ENCODE data around the gene NCEH1.
"Not testable (repeated sequence)": the region's sequence is repeated elsewhere in the genome, so short reads cannot be mapped to it uniquely, and the experiment has no call there.

NCEH1 gene

GRCh38 chr3:172596394-172596706 is 114.5 kb downstream of the NCEH1 start:
- no peaks in the 10 kb centered on the region for H3K36me3 ChIP-seq (ENCODE audit: control insufficient read depth, insufficient read depth, low read length)
- WGBS, 2 experiments (ENCODE audit: insufficient coverage in 2 of 2): 60 to 74% methylated on average over 1 to 2 of the region's 2 CpGs

GRCh38 chr3:172595664-172596393 is 115.0 kb downstream of the NCEH1 start:
- H3K36me3 ChIP-seq (ENCODE audit: control insufficient read depth, insufficient read depth, low read length): no peaks in the 10 kb centered on the region
- H3K27ac ChIP-seq (ENCODE audit: low read depth, low read length, severe bottlenecking): no peak overlapping the region
- H3K4me3 ChIP-seq (ENCODE audit: extremely low read depth, insufficient read depth, low read length, poor library complexity, severe bottlenecking): no peak overlapping the region
- H3K4me1 ChIP-seq (ENCODE audit: control insufficient read depth, insufficient read depth, low read length, poor library complexity, severe bottlenecking): no peaks in the 10 kb centered on the region
- H3K9me3 ChIP-seq (ENCODE audit: control insufficient read depth, low read length): no peaks in the 10 kb centered on the region
- WGBS, 2 experiments (ENCODE audit: insufficient coverage in 2 of 2): 40 to 60% methylated on average over 2 to 4 of the region's 7 CpGs

More at GRCh38 chr3:172596394-172596706, 114.5 kb downstream of the NCEH1 start:
- Histone ChIP-seq H3K4me3 (ENCODE audit: extremely low read depth, insufficient read depth, low read length, poor library complexity, severe bottlenecking) (no peak overlapping the region), H3K27ac (ENCODE audit: low read depth, low read length, severe bottlenecking) (no peak overlapping the region), H3K9me3 (ENCODE audit: control insufficient read depth, low read length) (no peaks in the 10 kb centered on the region), H3K4me1 (ENCODE audit: control insufficient read depth, insufficient read depth, low read length, poor library complexity, severe bottlenecking) (no peaks in the 10 kb centered on the region)

- not testable (repeated sequence) for H3K36me3 ChIP-seq (ENCODE audit: control insufficient read depth, insufficient read depth, low read length); H3K27ac ChIP-seq (ENCODE audit: low read depth, low read length, severe bottlenecking); H3K4me1 ChIP-seq (ENCODE audit: control insufficient read depth, insufficient read depth, low read length, poor library complexity, severe bottlenecking); H3K9me3 ChIP-seq (ENCODE audit: control insufficient read depth, low read length); H3K4me3 ChIP-seq (ENCODE audit: extremely low read depth, insufficient read depth, low read length, poor library complexity, severe bottlenecking)
- 95 to 100% methylated on average over 3 to 9 of the region's 11 CpGs for WGBS, 2 experiments (ENCODE audit: insufficient coverage in 2 of 2)
Measured at GRCh38 chr3:172594900-172595663, 115.8 kb downstream of the NCEH1 start.

- WGBS, 2 experiments (ENCODE audit: insufficient coverage in 2 of 2): 96 to 97% methylated on average over 9 to 11 of the region's 11 CpGs
Measured at GRCh38 chr3:172592898-172593669, 117.8 kb downstream of the NCEH1 start.

GRCh38 chr3:172591876-172592771 is 118.7 kb downstream of the NCEH1 start:
- H3K36me3 ChIP-seq (ENCODE audit: control insufficient read depth, insufficient read depth, low read length): no peaks in the 10 kb centered on the region
- 74 to 91% methylated on average over 6 to 8 of the region's 11 CpGs for WGBS, 2 experiments (ENCODE audit: insufficient coverage in 2 of 2)
- no peaks in the 10 kb centered on the region for H3K4me1 ChIP-seq (ENCODE audit: control insufficient read depth, insufficient read depth, low read length, poor library complexity, severe bottlenecking)
- no peaks in the 10 kb centered on the region for H3K9me3 ChIP-seq (ENCODE audit: control insufficient read depth, low read length)
- no peak overlapping the region for H3K27ac ChIP-seq (ENCODE audit: low read depth, low read length, severe bottlenecking)
- H3K4me3 ChIP-seq (ENCODE audit: extremely low read depth, insufficient read depth, low read length, poor library complexity, severe bottlenecking): no peak overlapping the region

More at GRCh38 chr3:172592898-172593669, 117.8 kb downstream of the NCEH1 start:
- Histone ChIP-seq H3K36me3 (ENCODE audit: control insufficient read depth, insufficient read depth, low read length) (no peaks in the 10 kb centered on the region), H3K9me3 (ENCODE audit: control insufficient read depth, low read length) (no peaks in the 10 kb centered on the region), H3K4me3 (ENCODE audit: extremely low read depth, insufficient read depth, low read length, poor library complexity, severe bottlenecking) (no peak overlapping the region), H3K4me1 (ENCODE audit: control insufficient read depth, insufficient read depth, low read length, poor library complexity, severe bottlenecking) (no peaks in the 10 kb centered on the region), H3K27ac (ENCODE audit: low read depth, low read length, severe bottlenecking) (no peak overlapping the region)

GRCh38 chr3:172591125-172591605 is 119.7 kb downstream of the NCEH1 start:
- Histone ChIP-seq H3K27ac (ENCODE audit: low read depth, low read length, severe bottlenecking) (no peak overlapping the region), H3K36me3 (ENCODE audit: control insufficient read depth, insufficient read depth, low read length) (no peaks in the 10 kb centered on the region), H3K4me3 (ENCODE audit: extremely low read depth, insufficient read depth, low read length, poor library complexity, severe bottlenecking) (no peak overlapping the region), H3K9me3 (ENCODE audit: control insufficient read depth, low read length) (no peaks in the 10 kb centered on the region), H3K4me1 (ENCODE audit: control insufficient read depth, insufficient read depth, low read length, poor library complexity, severe bottlenecking) (no peaks in the 10 kb centered on the region)
- 70 to 86% methylated on average over 4 of the region's 4 CpGs for WGBS, 2 experiments (ENCODE audit: insufficient coverage in 2 of 2)

GRCh38 chr3:172586436-172586835 is 124.4 kb downstream of the NCEH1 start:
- no peaks in the 10 kb centered on the region for H3K36me3 ChIP-seq (ENCODE audit: control insufficient read depth, insufficient read depth, low read length)
- H3K9me3 ChIP-seq (ENCODE audit: control insufficient read depth, low read length): no peaks in the 10 kb centered on the region
- no peak overlapping the region for H3K27ac ChIP-seq (ENCODE audit: low read depth, low read length, severe bottlenecking)
- H3K4me1 ChIP-seq (ENCODE audit: control insufficient read depth, insufficient read depth, low read length, poor library complexity, severe bottlenecking): no peaks in the 10 kb centered on the region
- no peak overlapping the region for H3K4me3 ChIP-seq (ENCODE audit: extremely low read depth, insufficient read depth, low read length, poor library complexity, severe bottlenecking)

GRCh38 chr3:172585954-172586353 is 124.9 kb downstream of the NCEH1 start:
- Histone ChIP-seq H3K27ac (ENCODE audit: low read depth, low read length, severe bottlenecking) (no peak overlapping the region), H3K9me3 (ENCODE audit: control insufficient read depth, low read length) (no peaks in the 10 kb centered on the region), H3K4me1 (ENCODE audit: control insufficient read depth, insufficient read depth, low read length, poor library complexity, severe bottlenecking) (no peaks in the 10 kb centered on the region), H3K36me3 (ENCODE audit: control insufficient read depth, insufficient read depth, low read length) (no peaks in the 10 kb centered on the region), H3K4me3 (ENCODE audit: extremely low read depth, insufficient read depth, low read length, poor library complexity, severe bottlenecking) (no peak overlapping the region)
- 100% methylated on average over 1 of the region's 4 CpGs; no CpG with 5 or more reads in 1 of the 2 experiments for WGBS, 2 experiments (ENCODE audit: insufficient coverage in 2 of 2)

GRCh38 chr3:172582712-172583111 is 128.2 kb downstream of the NCEH1 start:
- Histone ChIP-seq H3K27ac (ENCODE audit: low read depth, low read length, severe bottlenecking) (no peak overlapping the region), H3K36me3 (ENCODE audit: control insufficient read depth, insufficient read depth, low read length) (no peaks in the 10 kb centered on the region), H3K4me3 (ENCODE audit: extremely low read depth, insufficient read depth, low read length, poor library complexity, severe bottlenecking) (no peak overlapping the region), H3K9me3 (ENCODE audit: control insufficient read depth, low read length) (no peaks in the 10 kb centered on the region), H3K4me1 (ENCODE audit: control insufficient read depth, insufficient read depth, low read length, poor library complexity, severe bottlenecking) (no peaks in the 10 kb centered on the region)
- WGBS, 2 experiments (ENCODE audit: insufficient coverage in 2 of 2): 100% methylated on average over 1 of the region's 1 CpG; no CpG with 5 or more reads in 1 of the 2 experiments

- no peak overlapping the region for H3K4me3 ChIP-seq (ENCODE audit: extremely low read depth, insufficient read depth, low read length, poor library complexity, severe bottlenecking)
- no peaks in the 10 kb centered on the region for H3K36me3 ChIP-seq (ENCODE audit: control insufficient read depth, insufficient read depth, low read length)
- H3K27ac ChIP-seq (ENCODE audit: low read depth, low read length, severe bottlenecking): no peak overlapping the region
- H3K9me3 ChIP-seq (ENCODE audit: control insufficient read depth, low read length): no peaks in the 10 kb centered on the region
- no peaks in the 10 kb centered on the region for H3K4me1 ChIP-seq (ENCODE audit: control insufficient read depth, insufficient read depth, low read length, poor library complexity, severe bottlenecking)
Measured at GRCh38 chr3:172581757-172582166, 129.1 kb downstream of the NCEH1 start.
